SK-N-SH treated with all-trans-retinoic acid at 6 μM for 48 hours (cell line): ENCODE measurements around the gene RIMKLA.
A peak's percentile ranks its signal among the peaks of the same experiment; 100 is the strongest.

Experiments used
- ATAC-seq: fragments of 200-7000 bp; cut with Tn5 transposase; 3 replicates; pipeline ENCODE4 v1.9.1; 2020; ENCODE audit warnings: mild to moderate bottlenecking, moderate library complexity
- ARNTL ChIP-seq: fragments of 450-650 bp; formaldehyde crosslinking; IDR thresholded peaks from 2 replicates; pipeline ENCODE4 v1.5.0; 2020; ENCODE audit warnings: low read depth, mild to moderate bottlenecking, moderate library complexity, borderline replicate concordance
- BACH2 ChIP-seq: fragments of 250-450 bp; sonication (Bioruptor Pico); IDR thresholded peaks from 2 replicates; pipeline ENCODE4 v1.9.0; 2021; ENCODE audit warnings: mild to moderate bottlenecking, borderline replicate concordance
- CSDC2 ChIP-seq: fragments of 250-450 bp; sonication (Bioruptor Pico); IDR thresholded peaks from 2 replicates; pipeline ENCODE4 v1.5.0; 2020; ENCODE audit warnings: mild to moderate bottlenecking, moderate library complexity
- CSRNP3 ChIP-seq: fragments of 250-450 bp; sonication (Bioruptor Pico); IDR thresholded peaks from 2 replicates; pipeline ENCODE4 v1.5.1; 2021; ENCODE audit warnings: mild to moderate bottlenecking, moderate library complexity
- ESRRG ChIP-seq: fragments of 250-450 bp; sonication (Bioruptor Pico); IDR thresholded peaks from 2 replicates; pipeline ENCODE4 v1.6.1; 2021; ENCODE audit warnings: mild to moderate bottlenecking
- ISL1 ChIP-seq: fragments of 250-450 bp; sonication (Bioruptor Pico); IDR thresholded peaks from 2 replicates; pipeline ENCODE4 v2.1.2; 2022; ENCODE audit warnings: mild to moderate bottlenecking, moderate library complexity
- PATZ1 ChIP-seq: fragments of 250-450 bp; sonication (Bioruptor Pico); IDR thresholded peaks from 2 replicates; pipeline ENCODE4 v1.8.0; 2020; ENCODE audit warnings: mild to moderate bottlenecking, moderate library complexity, borderline replicate concordance
- POU6F1 ChIP-seq: fragments of 250-450 bp; sonication (Bioruptor Pico); IDR thresholded peaks from 2 replicates; pipeline ENCODE4 v1.8.0; 2021; ENCODE audit warnings: low read depth, mild to moderate bottlenecking, moderate library complexity, borderline replicate concordance
- PPARA ChIP-seq: fragments of 250-450 bp; sonication (Bioruptor Pico); IDR thresholded peaks from 2 replicates; pipeline ENCODE4 v1.5.0; 2020; ENCODE audit warnings: mild to moderate bottlenecking, borderline replicate concordance
- RARB ChIP-seq: fragments of 250-450 bp; sonication (Bioruptor Pico); IDR thresholded peaks from 2 replicates; pipeline ENCODE4 v1.8.0; 2021; ENCODE audit warnings: mild to moderate bottlenecking, moderate library complexity
- SNAI2 ChIP-seq: fragments of 250-450 bp; sonication (Bioruptor Pico); IDR thresholded peaks from 2 replicates; pipeline ENCODE4 v1.5.0; 2020; ENCODE audit warnings: mild to moderate bottlenecking, moderate library complexity
- TCF4 ChIP-seq: fragments of 250-450 bp; sonication (Bioruptor Pico); IDR thresholded peaks from 2 replicates; pipeline ENCODE4 v1.8.0; 2021; ENCODE audit warnings: mild to moderate bottlenecking, moderate library complexity, borderline replicate concordance
- TOX ChIP-seq: fragments of 250-450 bp; sonication (Bioruptor Pico); IDR thresholded peaks from 2 replicates; pipeline ENCODE4 v1.8.0; 2021; ENCODE audit warnings: mild to moderate bottlenecking, moderate library complexity, borderline replicate concordance
- ZC3H10 ChIP-seq: fragments of 250-450 bp; sonication (Bioruptor Pico); IDR thresholded peaks from 2 replicates; pipeline ENCODE4 v1.5.1; 2021; ENCODE audit warnings: mild to moderate bottlenecking, moderate library complexity
- ZFP3 ChIP-seq: fragments of 250-450 bp; sonication (Bioruptor Pico); IDR thresholded peaks from 2 replicates; pipeline ENCODE4 v1.5.0; 2020; ENCODE audit warnings: mild to moderate bottlenecking, moderate library complexity
- ZNF70 ChIP-seq: fragments of 450-650 bp; formaldehyde crosslinking; IDR thresholded peaks from 2 replicates; pipeline ENCODE4 v1.5.0; 2020; ENCODE audit warnings: mild to moderate bottlenecking, moderate library complexity
- ZNF8 ChIP-seq: fragments of 450-650 bp; formaldehyde crosslinking; IDR thresholded peaks from 2 replicates; pipeline ENCODE4 v1.5.0; 2020; ENCODE audit warnings: mild to moderate bottlenecking, moderate library complexity
- TF ChIP-seq, protein P1 (sequence below): fragments of 250-450 bp; sonication (Bioruptor Pico); IDR thresholded peaks from 2 replicates; pipeline ENCODE4 v1.5.1; 2020; ENCODE audit warnings: low read depth, mild to moderate bottlenecking, moderate library complexity
- TF ChIP-seq, protein P2 (sequence below): fragments of 250-450 bp; sonication (Bioruptor Pico); IDR thresholded peaks from 2 replicates; pipeline ENCODE4 v1.5.0; 2020; ENCODE audit warnings: mild to moderate bottlenecking, moderate library complexity

RIMKLA gene

DNA sequence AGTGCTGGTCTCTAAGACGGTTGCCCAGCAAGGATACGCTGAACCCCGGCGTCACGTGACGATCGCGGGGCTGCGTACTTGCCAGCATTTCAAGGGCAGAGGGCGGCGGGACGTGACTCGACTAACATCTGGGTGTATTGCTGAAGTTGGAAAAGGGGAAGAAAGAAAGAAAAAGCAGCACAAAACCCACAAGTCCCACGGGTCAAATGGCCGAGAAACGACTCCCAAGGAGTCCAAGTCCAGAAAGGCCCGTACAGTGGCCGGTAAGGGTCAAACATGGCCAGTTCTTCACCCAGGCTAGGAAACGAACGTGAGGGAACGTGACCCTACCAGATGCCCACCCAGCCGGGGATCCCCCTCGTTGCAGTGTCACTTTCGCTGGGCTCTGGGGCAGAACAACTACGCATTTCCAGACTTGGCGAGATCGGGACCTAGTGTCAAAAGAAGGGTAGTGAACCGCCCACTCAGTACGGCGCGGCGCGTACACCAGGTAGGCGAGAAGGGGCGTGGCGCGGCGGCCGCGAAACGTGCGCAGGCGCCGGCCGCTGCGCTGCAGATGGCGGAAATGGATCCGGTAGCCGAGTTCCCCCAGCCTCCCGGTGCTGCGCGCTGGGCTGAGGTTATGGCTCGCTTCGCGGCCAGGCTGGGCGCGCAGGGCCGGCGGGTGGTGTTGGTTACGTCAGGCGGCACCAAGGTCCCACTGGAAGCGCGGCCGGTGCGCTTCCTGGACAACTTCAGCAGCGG lies 75.6 kb downstream of the RIMKLA start, which contains the start of the genes PPCS and ZMYND12:
Gene PPCS (plus strand): TSS at position 534 of the 744 bp plus-strand sequence. CDS start 23 bp downstream, at position 557.
Gene ZMYND12 (minus strand): TSS at position 13 of the 744 bp plus-strand sequence. CDS start 25 bp downstream, outside the sequence.
- no peak for TF ChIP-seq ZC3H10 (CRISPR knock-in tag)
- no peak for TF ChIP-seq BACH2 (CRISPR knock-in tag)
- no peak for TF ChIP-seq ISL1 (CRISPR knock-in tag)
- peak; percentile 40; the same call in 1 of the 2 replicates for TF ChIP-seq SNAI2 (CRISPR knock-in tag)
- no peak for TF ChIP-seq PPARA
- TF ChIP-seq CSRNP3 (CRISPR knock-in tag): no peak
- TF ChIP-seq ARNTL: no peak
- TF ChIP-seq, protein P1, sequence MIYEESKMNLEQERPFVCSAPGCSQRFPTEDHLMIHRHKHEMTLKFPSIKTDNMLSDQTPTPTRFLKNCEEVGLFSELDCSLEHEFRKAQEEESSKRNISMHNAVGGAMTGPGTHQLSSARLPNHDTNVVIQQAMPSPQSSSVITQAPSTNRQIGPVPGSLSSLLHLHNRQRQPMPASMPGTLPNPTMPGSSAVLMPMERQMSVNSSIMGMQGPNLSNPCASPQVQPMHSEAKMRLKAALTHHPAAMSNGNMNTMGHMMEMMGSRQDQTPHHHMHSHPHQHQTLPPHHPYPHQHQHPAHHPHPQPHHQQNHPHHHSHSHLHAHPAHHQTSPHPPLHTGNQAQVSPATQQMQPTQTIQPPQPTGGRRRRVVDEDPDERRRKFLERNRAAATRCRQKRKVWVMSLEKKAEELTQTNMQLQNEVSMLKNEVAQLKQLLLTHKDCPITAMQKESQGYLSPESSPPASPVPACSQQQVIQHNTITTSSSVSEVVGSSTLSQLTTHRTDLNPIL (CRISPR knock-in tag): no peak
- TF ChIP-seq ESRRG (CRISPR knock-in tag): no peak
- TF ChIP-seq CSDC2 (CRISPR knock-in tag): no peak
- no peak for TF ChIP-seq ZNF8 (CRISPR knock-in tag)
- no peak for TF ChIP-seq TCF4
- TF ChIP-seq, protein P2, sequence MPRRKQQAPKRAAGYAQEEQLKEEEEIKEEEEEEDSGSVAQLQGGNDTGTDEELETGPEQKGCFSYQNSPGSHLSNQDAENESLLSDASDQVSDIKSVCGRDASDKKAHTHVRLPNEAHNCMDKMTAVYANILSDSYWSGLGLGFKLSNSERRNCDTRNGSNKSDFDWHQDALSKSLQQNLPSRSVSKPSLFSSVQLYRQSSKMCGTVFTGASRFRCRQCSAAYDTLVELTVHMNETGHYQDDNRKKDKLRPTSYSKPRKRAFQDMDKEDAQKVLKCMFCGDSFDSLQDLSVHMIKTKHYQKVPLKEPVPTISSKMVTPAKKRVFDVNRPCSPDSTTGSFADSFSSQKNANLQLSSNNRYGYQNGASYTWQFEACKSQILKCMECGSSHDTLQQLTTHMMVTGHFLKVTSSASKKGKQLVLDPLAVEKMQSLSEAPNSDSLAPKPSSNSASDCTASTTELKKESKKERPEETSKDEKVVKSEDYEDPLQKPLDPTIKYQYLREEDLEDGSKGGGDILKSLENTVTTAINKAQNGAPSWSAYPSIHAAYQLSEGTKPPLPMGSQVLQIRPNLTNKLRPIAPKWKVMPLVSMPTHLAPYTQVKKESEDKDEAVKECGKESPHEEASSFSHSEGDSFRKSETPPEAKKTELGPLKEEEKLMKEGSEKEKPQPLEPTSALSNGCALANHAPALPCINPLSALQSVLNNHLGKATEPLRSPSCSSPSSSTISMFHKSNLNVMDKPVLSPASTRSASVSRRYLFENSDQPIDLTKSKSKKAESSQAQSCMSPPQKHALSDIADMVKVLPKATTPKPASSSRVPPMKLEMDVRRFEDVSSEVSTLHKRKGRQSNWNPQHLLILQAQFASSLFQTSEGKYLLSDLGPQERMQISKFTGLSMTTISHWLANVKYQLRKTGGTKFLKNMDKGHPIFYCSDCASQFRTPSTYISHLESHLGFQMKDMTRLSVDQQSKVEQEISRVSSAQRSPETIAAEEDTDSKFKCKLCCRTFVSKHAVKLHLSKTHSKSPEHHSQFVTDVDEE (CRISPR knock-in tag): peak; percentile 21; the same call in 1 of the 2 replicates
- no peak for TF ChIP-seq PATZ1
- TF ChIP-seq ZFP3 (CRISPR knock-in tag): no peak
- TF ChIP-seq ZNF70 (CRISPR knock-in tag): no peak
- no peak for TF ChIP-seq RARB (CRISPR knock-in tag)
- no peak for TF ChIP-seq POU6F1 (CRISPR knock-in tag)
- ATAC-seq: peak; percentile 96

- peak; percentile 82 for ATAC-seq
- TF ChIP-seq PATZ1 (no peak), TOX (CRISPR knock-in tag) (no peak), ZFP3 (CRISPR knock-in tag) (0 out of 2 replicates have a peak, but pooled peaks have one; percentile 24)
Observed at GRCh38 chr1:42456754-42457089, 76.1 kb downstream of the RIMKLA start.
